ENCODE data around the gene CASK.

CASK gene

DNA sequence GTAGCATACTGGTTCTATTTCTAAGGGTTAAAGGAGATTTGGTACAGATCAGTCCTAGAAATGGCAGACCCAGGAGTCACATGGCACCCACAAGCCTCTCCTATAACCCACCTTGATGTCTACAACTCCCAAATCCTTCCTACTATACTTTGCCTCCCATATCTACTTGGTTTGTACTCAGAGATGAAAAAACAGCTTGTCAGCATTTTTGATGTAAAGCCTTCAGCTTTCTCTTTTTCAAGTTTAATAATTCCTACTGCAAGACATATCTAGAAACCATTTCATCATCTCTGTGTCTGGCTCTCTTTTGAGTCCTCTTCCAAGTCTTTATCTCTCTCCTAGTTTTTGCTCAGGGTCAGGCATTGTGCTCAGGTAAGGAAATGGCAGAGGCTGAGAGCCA is 393.3 kb downstream of the CASK start:
- no peak overlapping the region for H3K27ac ChIP-seq
- H3K36me3 ChIP-seq (replicated peaks): no peaks in the 10 kb centered on the region
- TF ChIP-seq, protein P1, sequence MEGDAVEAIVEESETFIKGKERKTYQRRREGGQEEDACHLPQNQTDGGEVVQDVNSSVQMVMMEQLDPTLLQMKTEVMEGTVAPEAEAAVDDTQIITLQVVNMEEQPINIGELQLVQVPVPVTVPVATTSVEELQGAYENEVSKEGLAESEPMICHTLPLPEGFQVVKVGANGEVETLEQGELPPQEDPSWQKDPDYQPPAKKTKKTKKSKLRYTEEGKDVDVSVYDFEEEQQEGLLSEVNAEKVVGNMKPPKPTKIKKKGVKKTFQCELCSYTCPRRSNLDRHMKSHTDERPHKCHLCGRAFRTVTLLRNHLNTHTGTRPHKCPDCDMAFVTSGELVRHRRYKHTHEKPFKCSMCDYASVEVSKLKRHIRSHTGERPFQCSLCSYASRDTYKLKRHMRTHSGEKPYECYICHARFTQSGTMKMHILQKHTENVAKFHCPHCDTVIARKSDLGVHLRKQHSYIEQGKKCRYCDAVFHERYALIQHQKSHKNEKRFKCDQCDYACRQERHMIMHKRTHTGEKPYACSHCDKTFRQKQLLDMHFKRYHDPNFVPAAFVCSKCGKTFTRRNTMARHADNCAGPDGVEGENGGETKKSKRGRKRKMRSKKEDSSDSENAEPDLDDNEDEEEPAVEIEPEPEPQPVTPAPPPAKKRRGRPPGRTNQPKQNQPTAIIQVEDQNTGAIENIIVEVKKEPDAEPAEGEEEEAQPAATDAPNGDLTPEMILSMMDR (IDR thresholded peaks at IDR 0.05; ENCODE audit: low read depth, low read length, missing control alignments): no peak
- in situ Hi-C loops (cut with HindIII; ENCODE audit: low pct_ligation_motif_present, low sequenced_read_pairs): no loop called here
- H3K4me3 ChIP-seq (ENCODE audit: low read depth, low read length): no peak overlapping the region
- DNase-seq: no peak
- H3K27me3 ChIP-seq (replicated peaks): no peaks in the 10 kb centered on the region

DNA sequence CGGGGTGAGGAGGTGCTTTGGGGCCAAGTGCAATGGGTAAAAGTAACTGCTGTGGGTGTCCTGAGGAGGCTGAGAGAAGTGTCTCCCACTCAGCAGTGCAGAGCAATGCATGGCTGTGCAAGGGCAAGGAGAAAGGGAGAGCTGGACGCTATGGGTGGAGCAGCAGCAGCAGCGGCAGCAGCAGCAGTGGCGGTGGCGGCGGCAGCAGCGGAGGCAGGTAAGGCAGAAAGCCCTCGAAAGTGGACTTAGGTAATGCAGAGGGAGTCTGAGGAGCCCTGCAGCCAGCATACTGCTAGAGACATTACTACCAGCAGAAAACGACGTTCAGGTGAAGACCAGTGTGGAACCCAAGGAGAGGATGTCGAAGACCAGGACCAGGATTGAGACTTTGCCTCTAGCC is 394.1 kb downstream of the CASK start:
- Histone ChIP-seq H3K27ac (no peak overlapping the region), H3K36me3 (replicated peaks) (no peaks in the 10 kb centered on the region), H3K27me3 (replicated peaks) (no peaks in the 10 kb centered on the region), H3K4me3 (ENCODE audit: low read depth, low read length) (no peak overlapping the region)
- in situ Hi-C loops (cut with HindIII; ENCODE audit: low pct_ligation_motif_present, low sequenced_read_pairs): no loop called here
- no peak for DNase-seq
- TF ChIP-seq, protein P1 (IDR thresholded peaks at IDR 0.05; ENCODE audit: low read depth, low read length, missing control alignments): no peak

DNA sequence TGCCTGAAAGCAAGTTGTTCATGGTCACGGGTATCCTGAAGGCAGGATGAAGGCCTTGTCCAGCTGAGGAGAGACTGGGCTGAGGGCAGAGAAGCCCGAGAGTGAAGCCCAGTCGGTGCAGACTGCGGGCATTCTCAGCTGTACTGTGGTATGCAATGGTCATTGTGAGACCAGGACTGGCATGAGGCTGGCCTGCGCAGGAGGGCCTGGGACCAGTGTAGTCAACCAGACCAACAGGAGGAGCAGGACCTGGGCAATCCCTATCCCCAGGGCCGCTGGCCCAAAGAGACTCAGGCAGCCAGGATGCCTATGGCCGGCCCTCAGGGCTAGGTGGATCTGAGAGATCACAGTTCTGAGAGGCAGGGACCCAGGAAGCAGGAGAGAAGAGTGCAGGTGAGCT is 394.6 kb downstream of the CASK start:
- Histone ChIP-seq H3K36me3 (replicated peaks) (no peaks in the 10 kb centered on the region), H3K27me3 (replicated peaks) (no peaks in the 10 kb centered on the region), H3K4me3 (ENCODE audit: low read depth, low read length) (no peak overlapping the region), H3K27ac (no peak overlapping the region)
- DNase-seq: no peak
- in situ Hi-C loops (cut with HindIII; ENCODE audit: low pct_ligation_motif_present, low sequenced_read_pairs): no loop called here
- TF ChIP-seq, protein P1 (IDR thresholded peaks at IDR 0.05; ENCODE audit: low read depth, low read length, missing control alignments): no peak

DNA sequence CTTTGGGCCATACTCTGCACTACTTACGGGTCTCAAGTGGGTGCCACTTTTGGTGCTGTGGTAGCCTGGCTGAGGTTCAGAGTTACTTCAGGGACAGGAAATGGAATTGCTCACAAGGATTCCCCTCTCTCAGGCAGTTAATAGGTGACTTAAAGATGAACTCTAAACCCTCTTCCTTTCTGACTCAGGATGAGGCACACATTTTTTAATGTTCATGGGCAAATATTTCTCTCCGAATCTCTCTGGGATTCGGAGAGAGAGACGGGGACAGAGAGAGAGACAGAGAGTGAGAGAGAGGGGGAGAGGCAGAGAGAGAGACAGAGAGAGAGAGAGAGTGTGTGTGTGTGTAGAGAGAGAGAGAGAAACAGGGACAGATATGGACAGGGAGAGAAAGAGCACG is 396.4 kb downstream of the CASK start:
- DNase-seq: peak; percentile 31
- no peak overlapping the region for H3K4me3 ChIP-seq (ENCODE audit: low read depth, low read length)
- H3K27me3 ChIP-seq (replicated peaks): no peaks in the 10 kb centered on the region
- no peaks in the 10 kb centered on the region for H3K36me3 ChIP-seq (replicated peaks)
- peak overlapping the region; percentile 36 for H3K27ac ChIP-seq
- in situ Hi-C loops (cut with HindIII; ENCODE audit: low pct_ligation_motif_present, low sequenced_read_pairs): no loop called here
- TF ChIP-seq, protein P1 (IDR thresholded peaks at IDR 0.05; ENCODE audit: low read depth, low read length, missing control alignments): no peak

DNA sequence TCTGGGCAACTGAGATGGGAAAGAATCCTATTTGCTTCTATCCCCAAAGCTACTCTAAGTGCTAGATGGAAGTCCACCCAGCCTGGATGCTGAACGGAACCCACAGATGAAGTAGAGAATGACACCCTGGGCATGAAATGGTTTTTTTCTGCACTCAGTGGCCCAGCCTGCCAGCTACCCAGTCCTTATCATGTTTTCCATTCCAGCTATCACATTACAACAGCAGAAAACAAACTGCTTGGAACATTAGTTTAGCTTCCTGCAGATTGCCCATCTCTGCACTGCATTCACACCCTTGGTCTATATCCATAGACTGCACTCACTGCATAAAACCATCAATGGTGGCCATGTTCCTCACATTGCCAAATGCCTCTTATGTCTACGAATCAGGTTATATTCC is 397.1 kb downstream of the CASK start:
- no peak for DNase-seq
- no peaks in the 10 kb centered on the region for H3K27me3 ChIP-seq (replicated peaks)
- no peak overlapping the region for H3K4me3 ChIP-seq (ENCODE audit: low read depth, low read length)
- in situ Hi-C loops (cut with HindIII; ENCODE audit: low pct_ligation_motif_present, low sequenced_read_pairs): no loop called here
- no peaks in the 10 kb centered on the region for H3K36me3 ChIP-seq (replicated peaks)
- TF ChIP-seq, protein P1 (IDR thresholded peaks at IDR 0.05; ENCODE audit: low read depth, low read length, missing control alignments): no peak
- peak overlapping the region; percentile 36 for H3K27ac ChIP-seq

DNA sequence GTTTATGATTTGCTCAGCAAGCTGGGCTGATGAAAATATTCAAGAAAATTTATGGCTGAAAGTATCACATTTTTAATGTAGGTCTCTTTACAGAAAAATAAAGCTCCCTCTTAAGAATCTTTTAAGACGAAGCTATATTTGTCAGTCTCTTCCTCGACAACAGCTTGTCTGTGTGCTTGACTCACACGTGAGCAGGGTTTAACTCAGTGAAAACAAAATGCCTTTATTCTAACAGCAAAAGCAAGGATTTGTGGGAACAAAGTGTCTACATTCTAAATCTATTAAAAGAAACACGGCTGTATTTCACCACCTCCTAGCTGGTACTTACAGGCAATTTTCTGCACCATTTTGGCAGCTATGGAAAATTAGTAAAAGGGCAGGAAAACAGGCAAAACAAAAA is 400.7 kb downstream of the CASK start:
- Histone ChIP-seq H3K27me3 (replicated peaks) (no peaks in the 10 kb centered on the region), H3K27ac (no peak overlapping the region), H3K4me3 (ENCODE audit: low read depth, low read length) (no peak overlapping the region), H3K36me3 (replicated peaks) (no peaks in the 10 kb centered on the region)
- no peak for DNase-seq
- TF ChIP-seq, protein P1 (IDR thresholded peaks at IDR 0.05; ENCODE audit: low read depth, low read length, missing control alignments): no peak
- in situ Hi-C loops (cut with HindIII; ENCODE audit: low pct_ligation_motif_present, low sequenced_read_pairs): no loop called here
